ENCODE data around the gene EHBP1L1. TPM values are rescaled to one million over a fixed set of nuclear protein-coding genes. Genes with fewer than 3 reads are reported as not detected.

EHBP1L1 gene
- total RNA-seq, 1 experiment from 2014 or later: 105 TPM

DNA sequence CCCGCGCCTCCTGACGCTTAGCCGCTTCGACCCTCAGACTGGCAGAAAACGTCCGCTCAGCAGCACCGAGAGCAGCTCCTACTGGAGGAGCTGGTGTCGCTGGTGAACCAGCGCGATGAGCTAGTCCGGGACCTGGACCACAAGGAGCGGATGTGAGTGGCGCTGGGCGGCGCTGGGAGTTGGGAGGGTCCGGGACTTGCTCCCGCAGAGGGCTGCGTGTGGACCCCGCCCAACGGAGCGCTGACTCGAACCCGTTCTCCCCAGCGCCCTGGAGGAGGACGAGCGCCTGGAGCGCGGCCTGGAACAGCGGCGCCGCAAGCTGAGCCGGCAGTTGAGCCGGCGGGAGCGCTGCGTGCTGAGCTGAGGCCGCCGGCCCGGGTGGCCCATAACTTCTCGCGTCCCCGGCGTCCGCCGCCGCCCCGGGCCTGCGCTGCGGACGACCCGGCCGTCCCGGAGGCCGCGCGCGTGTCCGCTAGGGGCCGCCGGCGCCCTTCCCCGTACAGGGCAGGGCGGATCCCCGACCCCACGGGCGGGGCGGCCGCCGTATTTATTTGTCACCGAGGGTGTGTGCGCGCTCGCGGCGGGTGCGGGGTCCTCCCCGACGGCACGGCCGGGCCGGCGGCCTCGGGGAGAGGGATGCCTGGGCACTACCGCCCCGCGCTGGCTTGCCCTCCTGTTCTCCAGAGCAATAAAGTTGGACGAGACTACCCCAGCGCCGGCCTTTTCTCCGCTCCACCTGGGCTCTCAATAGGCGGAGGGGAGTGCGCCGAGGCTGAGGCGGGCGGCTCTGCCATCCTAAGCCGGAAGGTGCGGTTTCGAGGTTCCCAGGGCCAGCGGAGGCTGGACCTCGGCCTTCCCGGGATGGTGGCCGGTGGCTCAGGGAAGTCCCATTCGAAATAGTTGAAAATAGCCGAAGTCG is 16.3 kb downstream of the EHBP1L1 start:
- Histone ChIP-seq H4K20me1 (ENCODE audit: insufficient read depth) (no peaks in the 10 kb centered on the region), H3K4me2 (ENCODE audit: low read length) (no peak overlapping the region), H2AFZ (ENCODE audit: low read depth, low read length, poor library complexity, severe bottlenecking) (no peak overlapping the region), H3K36me3 (ENCODE audit: control insufficient read depth in 1 of 2, insufficient read depth in 2 of 2, low read length in 2 of 2) (no peaks in the 10 kb centered on the region), H3K9me2 (ENCODE audit: insufficient read depth) (no peaks in the 10 kb centered on the region), H3K4me1 (ENCODE audit: control insufficient read depth in 1 of 2, insufficient read depth in 2 of 2, low read length in 2 of 2) (peaks cover 26 to 36% of the 10 kb centered on the region in 2 experiments), H3K4me3 (replicated peaks in 1 of 2; ENCODE audit: low read depth in 1 of 2, low read length in 2 of 2) (no peak overlapping the region), H3K27me3 (ENCODE audit: insufficient read depth, low read length) (no peaks in the 10 kb centered on the region), H3K9me3 (ENCODE audit: control insufficient read depth in 1 of 2, insufficient read depth in 1 of 2, low read depth in 1 of 2, low read length in 2 of 2) (no peaks in the 10 kb centered on the region), H3K9ac (ENCODE audit: low read length) (no peak overlapping the region), H3K27ac (ENCODE audit: low read depth, low read length) (no peak overlapping the region), H3K79me2 (ENCODE audit: insufficient read depth, low read length) (no peaks in the 10 kb centered on the region)
- DNase-seq (ENCODE audit: low read depth, low spot score) (no peak), ATAC-seq (no peak)
- no TSS peak for BruUV-seq (replicated peaks)
- CTCF ChIA-PET: interaction anchor here (0.7 to 3.5 kb wide), 4 partner anchors 11 to 51 kb away, joined by 3 to 28 read pairs (median 10); partner anchors contain the start of genes EHBP1L1 and FAM89B
- POLR2A ChIA-PET: interaction anchor here (0.9 kb wide), 1 partner anchor 235 kb away, joined by 3 read pairs; no protein-coding TSS in a partner anchor
- intact Hi-C loops (cut with micrococcal nuclease): no loop called here
- RAD21 ChIA-PET (ENCODE audit: low non-redundant PET in 1 of 2, low total read pairs in 2 of 2, uncharacterized antibody in 2 of 2, unreplicated experiment in 2 of 2): no interaction called here
- TF ChIP-seq SIN3A (IDR thresholded peaks at IDR 0.05; ENCODE audit: low read depth): no peak
- TF ChIP-seq ZFX (IDR thresholded peaks at IDR 0.05): no peak
- no peak for TF ChIP-seq POLR2AphosphoS5 (IDR thresholded peaks at IDR 0.05; ENCODE audit: low read depth, low read length)
- no peak for TF ChIP-seq JUND (IDR thresholded peaks at IDR 0.05)
- no peak for TF ChIP-seq EZH2 (IDR thresholded peaks at IDR 0.05)
- no peak for TF ChIP-seq CEBPB (IDR thresholded peaks at IDR 0.05; ENCODE audit: low read depth)
- TF ChIP-seq ATF3 (IDR thresholded peaks at IDR 0.05): no peak
- no peak for TF ChIP-seq SRF (IDR thresholded peaks at IDR 0.05; ENCODE audit: low read depth)
- no peak for TF ChIP-seq POLR2A (IDR thresholded peaks at IDR 0.05; ENCODE audit: borderline replicate concordance, extremely low read depth, insufficient read depth, insufficient read length)
- TF ChIP-seq MAX (IDR thresholded peaks at IDR 0.05): no peak
- TF ChIP-seq ZNF274 (IDR thresholded peaks at IDR 0.05; ENCODE audit: low read depth, low read length): no peak
- no peak for TF ChIP-seq RAD21 (IDR thresholded peaks at IDR 0.05; ENCODE audit: low read depth)
- TF ChIP-seq TCF7L2 (IDR thresholded peaks at IDR 0.05; ENCODE audit: borderline replicate concordance, extremely low read depth, insufficient read depth, insufficient read length): no peak
- no peak for TF ChIP-seq ZBTB33 (IDR thresholded peaks at IDR 0.05; ENCODE audit: extremely low read depth, insufficient replicate concordance, low read length)
- no peak for TF ChIP-seq ELF1 (IDR thresholded peaks at IDR 0.05; ENCODE audit: borderline replicate concordance, low read depth)
- TF ChIP-seq, protein P1, sequence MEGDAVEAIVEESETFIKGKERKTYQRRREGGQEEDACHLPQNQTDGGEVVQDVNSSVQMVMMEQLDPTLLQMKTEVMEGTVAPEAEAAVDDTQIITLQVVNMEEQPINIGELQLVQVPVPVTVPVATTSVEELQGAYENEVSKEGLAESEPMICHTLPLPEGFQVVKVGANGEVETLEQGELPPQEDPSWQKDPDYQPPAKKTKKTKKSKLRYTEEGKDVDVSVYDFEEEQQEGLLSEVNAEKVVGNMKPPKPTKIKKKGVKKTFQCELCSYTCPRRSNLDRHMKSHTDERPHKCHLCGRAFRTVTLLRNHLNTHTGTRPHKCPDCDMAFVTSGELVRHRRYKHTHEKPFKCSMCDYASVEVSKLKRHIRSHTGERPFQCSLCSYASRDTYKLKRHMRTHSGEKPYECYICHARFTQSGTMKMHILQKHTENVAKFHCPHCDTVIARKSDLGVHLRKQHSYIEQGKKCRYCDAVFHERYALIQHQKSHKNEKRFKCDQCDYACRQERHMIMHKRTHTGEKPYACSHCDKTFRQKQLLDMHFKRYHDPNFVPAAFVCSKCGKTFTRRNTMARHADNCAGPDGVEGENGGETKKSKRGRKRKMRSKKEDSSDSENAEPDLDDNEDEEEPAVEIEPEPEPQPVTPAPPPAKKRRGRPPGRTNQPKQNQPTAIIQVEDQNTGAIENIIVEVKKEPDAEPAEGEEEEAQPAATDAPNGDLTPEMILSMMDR (IDR thresholded peaks at IDR 0.05 in 2 of 3, conservative IDR thresholded peaks at IDR 0.05 in 1 of 3; ENCODE audit: borderline replicate concordance in 1 of 3, insufficient read depth in 1 of 3, low read depth in 2 of 3, low read length in 2 of 3): no peak
- no peak for TF ChIP-seq EGR1 (IDR thresholded peaks at IDR 0.05; ENCODE audit: low read depth)
- TF ChIP-seq, protein P2, sequence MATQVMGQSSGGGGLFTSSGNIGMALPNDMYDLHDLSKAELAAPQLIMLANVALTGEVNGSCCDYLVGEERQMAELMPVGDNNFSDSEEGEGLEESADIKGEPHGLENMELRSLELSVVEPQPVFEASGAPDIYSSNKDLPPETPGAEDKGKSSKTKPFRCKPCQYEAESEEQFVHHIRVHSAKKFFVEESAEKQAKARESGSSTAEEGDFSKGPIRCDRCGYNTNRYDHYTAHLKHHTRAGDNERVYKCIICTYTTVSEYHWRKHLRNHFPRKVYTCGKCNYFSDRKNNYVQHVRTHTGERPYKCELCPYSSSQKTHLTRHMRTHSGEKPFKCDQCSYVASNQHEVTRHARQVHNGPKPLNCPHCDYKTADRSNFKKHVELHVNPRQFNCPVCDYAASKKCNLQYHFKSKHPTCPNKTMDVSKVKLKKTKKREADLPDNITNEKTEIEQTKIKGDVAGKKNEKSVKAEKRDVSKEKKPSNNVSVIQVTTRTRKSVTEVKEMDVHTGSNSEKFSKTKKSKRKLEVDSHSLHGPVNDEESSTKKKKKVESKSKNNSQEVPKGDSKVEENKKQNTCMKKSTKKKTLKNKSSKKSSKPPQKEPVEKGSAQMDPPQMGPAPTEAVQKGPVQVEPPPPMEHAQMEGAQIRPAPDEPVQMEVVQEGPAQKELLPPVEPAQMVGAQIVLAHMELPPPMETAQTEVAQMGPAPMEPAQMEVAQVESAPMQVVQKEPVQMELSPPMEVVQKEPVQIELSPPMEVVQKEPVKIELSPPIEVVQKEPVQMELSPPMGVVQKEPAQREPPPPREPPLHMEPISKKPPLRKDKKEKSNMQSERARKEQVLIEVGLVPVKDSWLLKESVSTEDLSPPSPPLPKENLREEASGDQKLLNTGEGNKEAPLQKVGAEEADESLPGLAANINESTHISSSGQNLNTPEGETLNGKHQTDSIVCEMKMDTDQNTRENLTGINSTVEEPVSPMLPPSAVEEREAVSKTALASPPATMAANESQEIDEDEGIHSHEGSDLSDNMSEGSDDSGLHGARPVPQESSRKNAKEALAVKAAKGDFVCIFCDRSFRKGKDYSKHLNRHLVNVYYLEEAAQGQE (IDR thresholded peaks at IDR 0.05; ENCODE audit: low read depth): no peak
- TF ChIP-seq CBX3 (IDR thresholded peaks at IDR 0.05; ENCODE audit: low read depth): no peak
